ENCODE measurements around the gene POU2AF2.

Gene POU2AF2

DNA sequence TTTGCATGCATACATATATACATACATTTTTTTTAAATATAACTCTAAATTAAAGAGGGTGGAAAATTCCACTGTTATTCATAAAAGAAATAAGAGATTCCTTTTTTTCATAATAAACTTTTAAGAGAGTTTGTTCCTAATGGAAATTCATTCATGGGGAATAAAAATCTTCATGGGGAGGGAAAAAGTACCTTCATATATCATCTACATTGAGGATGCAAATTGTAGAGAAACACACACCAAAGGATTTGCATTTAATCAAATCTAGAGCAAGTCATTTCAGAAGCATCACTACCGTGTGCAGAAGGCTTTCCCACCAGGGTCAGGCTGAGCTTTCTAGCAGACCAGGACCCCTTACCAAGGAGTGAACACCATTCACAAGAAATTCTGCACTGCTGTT lies at the start of gene POU2AF2:
Gene POU2AF2, plus strand, starts transcription at position 301 of the 400 bp plus-strand sequence. CDS start 129 bp downstream, outside the sequence.
- ChIA-PET POLR2A (no interaction called here), CTCF (interaction anchor here (1.3 to 1.6 kb wide), 2 partner anchors 12 to 16 kb away, joined by 3 read pairs; no protein-coding TSS in a partner anchor)
- no peak for DNase-seq (ENCODE audit: extremely low spot score)
- TF ChIP-seq, protein P1, sequence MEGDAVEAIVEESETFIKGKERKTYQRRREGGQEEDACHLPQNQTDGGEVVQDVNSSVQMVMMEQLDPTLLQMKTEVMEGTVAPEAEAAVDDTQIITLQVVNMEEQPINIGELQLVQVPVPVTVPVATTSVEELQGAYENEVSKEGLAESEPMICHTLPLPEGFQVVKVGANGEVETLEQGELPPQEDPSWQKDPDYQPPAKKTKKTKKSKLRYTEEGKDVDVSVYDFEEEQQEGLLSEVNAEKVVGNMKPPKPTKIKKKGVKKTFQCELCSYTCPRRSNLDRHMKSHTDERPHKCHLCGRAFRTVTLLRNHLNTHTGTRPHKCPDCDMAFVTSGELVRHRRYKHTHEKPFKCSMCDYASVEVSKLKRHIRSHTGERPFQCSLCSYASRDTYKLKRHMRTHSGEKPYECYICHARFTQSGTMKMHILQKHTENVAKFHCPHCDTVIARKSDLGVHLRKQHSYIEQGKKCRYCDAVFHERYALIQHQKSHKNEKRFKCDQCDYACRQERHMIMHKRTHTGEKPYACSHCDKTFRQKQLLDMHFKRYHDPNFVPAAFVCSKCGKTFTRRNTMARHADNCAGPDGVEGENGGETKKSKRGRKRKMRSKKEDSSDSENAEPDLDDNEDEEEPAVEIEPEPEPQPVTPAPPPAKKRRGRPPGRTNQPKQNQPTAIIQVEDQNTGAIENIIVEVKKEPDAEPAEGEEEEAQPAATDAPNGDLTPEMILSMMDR (IDR thresholded peaks at IDR 0.05; ENCODE audit: control extremely low read depth, extremely low read depth, low read depth, missing control alignments), result no peak

DNA sequence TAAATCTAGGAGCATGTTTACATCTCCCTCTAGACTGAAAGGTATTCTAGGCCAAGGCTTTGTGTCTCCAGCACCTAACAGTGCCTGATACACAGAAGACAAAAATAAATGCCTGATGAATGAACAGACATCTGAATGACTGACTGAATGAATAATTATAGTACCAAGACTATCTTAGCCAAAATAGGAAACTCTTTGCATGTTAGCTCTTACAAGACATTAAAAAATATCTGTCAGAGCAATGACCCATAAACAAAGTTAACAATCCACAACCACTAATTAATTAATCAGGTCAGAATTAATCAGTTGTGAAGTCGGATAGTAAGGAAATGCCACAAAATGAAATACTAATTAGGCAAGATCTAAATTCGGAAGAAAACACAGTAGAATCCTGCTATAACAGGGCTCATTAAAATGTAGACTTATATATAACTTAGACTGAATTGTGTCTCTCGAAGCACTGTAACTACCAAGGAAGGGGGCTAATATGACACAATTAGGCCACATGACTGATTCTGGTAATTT lies 45.5 kb upstream of the POU2AF2 start:
- CTCF ChIA-PET, result interaction anchor here (1.1 to 1.4 kb wide), 3 partner anchors 12 to 23 kb away, joined by 3 to 4 read pairs (median 3); no protein-coding TSS in a partner anchor
- TF ChIP-seq, protein P1 (IDR thresholded peaks at IDR 0.05; ENCODE audit: control extremely low read depth, extremely low read depth, low read depth, missing control alignments), result no peak
- POLR2A ChIA-PET, result no interaction called here
- no peak for DNase-seq (ENCODE audit: extremely low spot score)

GRCh38 chr11:111204211-111204610 lies 41.3 kb upstream of the POU2AF2 start:
- ChIA-PET POLR2A (no interaction called here), CTCF (interaction anchor here (0.9 kb wide), 1 partner anchor 18 kb away, joined by 3 read pairs; no protein-coding TSS in a partner anchor)
- TF ChIP-seq, protein P1 (IDR thresholded peaks at IDR 0.05; ENCODE audit: control extremely low read depth, extremely low read depth, low read depth, missing control alignments), result no peak
- DNase-seq (ENCODE audit: extremely low spot score), result no peak

GRCh38 chr11:111205632-111206385 lies 39.7 kb upstream of the POU2AF2 start:
- ChIA-PET POLR2A (no interaction called here), CTCF (no interaction called here)
- no peak for DNase-seq (ENCODE audit: extremely low spot score)
- TF ChIP-seq, protein P1 (IDR thresholded peaks at IDR 0.05; ENCODE audit: control extremely low read depth, extremely low read depth, low read depth, missing control alignments), result no peak

- ChIA-PET POLR2A (no interaction called here), CTCF (no interaction called here)
- TF ChIP-seq, protein P1 (IDR thresholded peaks at IDR 0.05; ENCODE audit: control extremely low read depth, extremely low read depth, low read depth, missing control alignments), result no peak
- no peak for DNase-seq (ENCODE audit: extremely low spot score)
Measured at GRCh38 chr11:111206472-111206871, 39.1 kb upstream of the POU2AF2 start.

DNA sequence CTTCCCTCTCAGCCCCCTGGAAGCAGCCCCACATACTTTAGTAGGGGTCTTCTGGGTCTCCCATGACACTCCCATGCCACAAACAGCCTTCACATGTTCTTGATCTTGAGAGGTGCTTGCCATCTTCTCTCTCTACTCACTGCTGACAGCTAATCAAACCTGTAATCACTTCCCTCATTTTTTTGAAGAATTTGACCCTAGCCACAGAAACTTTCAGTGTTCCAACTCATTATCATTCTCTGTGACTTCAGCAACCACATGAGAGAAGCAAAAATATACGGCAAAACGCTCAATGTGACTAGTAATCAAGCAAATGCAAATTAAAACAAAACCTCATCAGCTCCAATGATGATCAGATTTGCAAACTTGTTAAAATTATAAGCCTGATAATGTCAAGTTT lies 38.3 kb upstream of the POU2AF2 start:
- TF ChIP-seq, protein P1 (IDR thresholded peaks at IDR 0.05; ENCODE audit: control extremely low read depth, extremely low read depth, low read depth, missing control alignments), result no peak
- no peak for DNase-seq (ENCODE audit: extremely low spot score)
- ChIA-PET POLR2A (no interaction called here), CTCF (no interaction called here)

Measured in GM10248 (cell line).